Measurements from ENCODE around the gene RGL4. TPM values are rescaled to one million over a fixed set of nuclear protein-coding genes. Genes with fewer than 3 reads are reported as not detected.

The RGL4 gene
- total RNA-seq, 2 donors from 2014 or later: not detected

DNA sequence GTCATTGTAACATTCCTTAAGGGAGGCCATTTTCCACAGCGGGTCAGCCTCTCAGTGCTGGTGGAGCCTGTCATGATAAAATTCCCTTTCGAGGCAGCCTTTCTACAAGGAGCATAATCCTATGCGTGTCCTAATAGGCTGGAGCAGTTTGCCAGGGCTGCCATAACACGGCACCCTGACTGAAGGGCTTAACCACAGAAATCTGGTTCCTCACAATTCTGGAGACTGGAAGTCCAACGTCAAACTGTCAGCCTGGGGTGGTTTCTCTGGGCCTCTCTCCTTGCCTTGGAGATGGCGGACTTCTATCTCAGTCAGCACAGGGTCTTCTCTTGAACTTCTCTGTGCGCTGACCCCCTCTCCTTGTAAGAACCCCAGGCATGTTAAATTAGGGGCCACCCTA, 1.4 kb upstream of the RGL4 start:
- H3K4me1 ChIP-seq: peaks cover 0 to 22% of the 10 kb centered on the region in 2 donors
- no peak overlapping the region for H3K27ac ChIP-seq
- no peak overlapping the region for H3K4me3 ChIP-seq
- TF ChIP-seq, protein P1, sequence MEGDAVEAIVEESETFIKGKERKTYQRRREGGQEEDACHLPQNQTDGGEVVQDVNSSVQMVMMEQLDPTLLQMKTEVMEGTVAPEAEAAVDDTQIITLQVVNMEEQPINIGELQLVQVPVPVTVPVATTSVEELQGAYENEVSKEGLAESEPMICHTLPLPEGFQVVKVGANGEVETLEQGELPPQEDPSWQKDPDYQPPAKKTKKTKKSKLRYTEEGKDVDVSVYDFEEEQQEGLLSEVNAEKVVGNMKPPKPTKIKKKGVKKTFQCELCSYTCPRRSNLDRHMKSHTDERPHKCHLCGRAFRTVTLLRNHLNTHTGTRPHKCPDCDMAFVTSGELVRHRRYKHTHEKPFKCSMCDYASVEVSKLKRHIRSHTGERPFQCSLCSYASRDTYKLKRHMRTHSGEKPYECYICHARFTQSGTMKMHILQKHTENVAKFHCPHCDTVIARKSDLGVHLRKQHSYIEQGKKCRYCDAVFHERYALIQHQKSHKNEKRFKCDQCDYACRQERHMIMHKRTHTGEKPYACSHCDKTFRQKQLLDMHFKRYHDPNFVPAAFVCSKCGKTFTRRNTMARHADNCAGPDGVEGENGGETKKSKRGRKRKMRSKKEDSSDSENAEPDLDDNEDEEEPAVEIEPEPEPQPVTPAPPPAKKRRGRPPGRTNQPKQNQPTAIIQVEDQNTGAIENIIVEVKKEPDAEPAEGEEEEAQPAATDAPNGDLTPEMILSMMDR (IDR thresholded peaks at IDR 0.05): no peak
- H3K27me3 ChIP-seq: no peaks in the 10 kb centered on the region
- peaks cover 11% of the 10 kb centered on the region for H3K36me3 ChIP-seq
- DNase-seq (ENCODE audit: low spot score): no peak
- no peaks in the 10 kb centered on the region for H3K9me3 ChIP-seq

DNA sequence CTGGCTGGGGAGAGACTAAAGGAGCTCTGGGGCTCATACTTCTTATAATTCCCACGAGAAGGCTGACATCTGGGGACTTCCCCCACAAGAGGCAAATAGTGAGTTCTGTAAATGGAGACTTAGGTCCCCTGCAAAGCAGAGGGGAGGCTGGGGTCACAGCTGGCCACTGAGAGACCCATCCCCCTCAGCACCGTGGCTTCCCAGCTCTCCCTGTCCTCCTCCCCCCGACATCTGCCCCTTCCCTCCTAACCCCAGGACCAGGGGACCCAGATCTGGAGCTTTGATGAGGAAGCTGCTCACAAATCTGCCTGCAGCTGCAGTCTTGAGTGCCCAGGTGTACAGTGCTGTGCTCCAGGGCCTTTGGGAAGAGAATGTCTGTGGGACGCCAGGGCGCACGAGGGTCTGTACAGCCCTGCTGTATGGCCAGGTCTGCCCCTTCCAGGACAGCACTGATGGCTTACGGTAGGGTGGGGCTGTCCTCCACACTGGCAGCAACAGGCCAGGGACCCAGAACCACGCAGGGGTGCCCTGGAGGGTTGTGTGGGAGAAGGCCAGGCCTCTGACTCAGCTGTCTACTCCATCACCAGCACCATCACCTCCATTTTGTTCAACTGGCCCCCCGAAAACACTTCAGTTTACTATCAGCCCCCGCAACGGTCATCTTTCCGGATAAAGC, 1.1 kb downstream of the RGL4 start:
- Histone ChIP-seq H3K27ac (no peak overlapping the region), H3K4me3 (no peak overlapping the region), H3K4me1 (no peaks in the 10 kb centered on the region), H3K9me3 (no peaks in the 10 kb centered on the region), H3K27me3 (no peaks in the 10 kb centered on the region), H3K36me3 (peaks cover 20% of the 10 kb centered on the region)
- DNase-seq (ENCODE audit: low spot score): no peak
- TF ChIP-seq, protein P1 (IDR thresholded peaks at IDR 0.05): no peak

DNA sequence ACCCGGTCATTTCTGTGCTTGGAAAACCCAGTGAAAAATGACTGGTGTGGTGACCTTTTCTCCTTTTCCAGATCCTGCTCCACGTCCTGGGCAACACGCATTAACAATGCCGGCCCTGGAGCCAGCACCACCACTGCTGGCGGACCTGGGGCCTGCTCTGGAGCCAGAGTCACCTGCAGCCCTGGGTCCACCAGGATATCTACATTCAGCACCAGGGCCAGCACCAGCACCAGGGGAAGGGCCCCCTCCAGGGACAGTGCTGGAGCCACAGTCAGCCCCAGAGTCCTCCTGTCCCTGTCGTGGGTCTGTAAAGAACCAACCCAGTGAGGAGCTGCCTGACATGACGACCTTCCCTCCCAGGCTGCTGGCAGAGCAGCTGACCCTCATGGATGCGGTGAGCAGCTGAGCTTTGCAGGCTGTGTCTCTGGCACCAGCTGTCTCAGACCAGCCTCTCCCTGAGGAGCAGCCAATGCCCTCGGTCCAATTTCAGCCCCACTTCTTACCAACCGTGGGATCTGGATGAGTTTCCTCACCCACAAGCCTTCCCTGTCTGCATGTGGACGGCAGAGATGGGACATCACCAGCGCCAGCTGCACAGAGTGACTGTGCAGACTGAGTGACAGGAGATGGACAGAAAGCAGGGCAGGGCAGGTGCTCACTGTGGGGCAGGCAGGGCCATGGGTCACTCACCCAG, 1.9 kb downstream of the RGL4 start:
- peaks cover 20% of the 10 kb centered on the region for H3K36me3 ChIP-seq
- no peaks in the 10 kb centered on the region for H3K4me1 ChIP-seq
- H3K27ac ChIP-seq: no peak overlapping the region
- TF ChIP-seq, protein P1 (IDR thresholded peaks at IDR 0.05): no peak
- H3K27me3 ChIP-seq: no peaks in the 10 kb centered on the region
- DNase-seq (ENCODE audit: low spot score): no peak
- no peaks in the 10 kb centered on the region for H3K9me3 ChIP-seq
- H3K4me3 ChIP-seq: no peak overlapping the region

DNA sequence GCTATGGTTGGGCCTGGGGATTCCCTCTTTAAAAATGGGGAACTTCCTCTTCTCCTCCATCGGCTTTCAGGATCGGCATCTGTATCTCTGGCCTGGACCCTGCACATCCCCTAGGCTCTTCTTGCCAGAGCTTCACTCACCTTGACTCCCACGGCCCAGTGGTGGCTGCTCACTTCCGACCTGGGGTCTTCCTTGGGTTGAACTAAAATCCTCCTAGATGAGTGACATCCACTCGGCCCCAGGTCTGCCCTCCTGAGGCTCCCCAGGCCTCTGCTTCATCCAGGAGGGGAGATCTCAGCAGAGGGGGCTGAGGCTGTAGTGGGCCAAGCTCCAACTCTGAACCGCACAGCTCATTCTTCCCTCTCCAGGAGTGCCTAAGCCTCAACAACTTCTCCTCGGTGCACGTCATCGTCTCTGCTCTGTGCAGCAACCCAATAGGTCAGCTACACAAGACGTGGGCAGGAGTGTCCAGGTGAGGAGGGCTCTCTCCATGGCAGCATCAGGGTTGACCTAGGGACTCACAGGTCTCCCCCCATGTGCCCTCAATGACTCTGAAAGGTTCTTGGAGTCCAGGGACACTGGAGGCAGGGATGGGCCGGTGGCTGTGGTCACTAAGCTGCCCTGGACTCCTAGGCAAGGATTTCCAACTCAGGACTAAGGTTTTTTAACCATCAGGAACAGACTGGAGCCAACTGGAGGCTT, 3.3 kb downstream of the RGL4 start:
- no peak for DNase-seq (ENCODE audit: low spot score)

DNA sequence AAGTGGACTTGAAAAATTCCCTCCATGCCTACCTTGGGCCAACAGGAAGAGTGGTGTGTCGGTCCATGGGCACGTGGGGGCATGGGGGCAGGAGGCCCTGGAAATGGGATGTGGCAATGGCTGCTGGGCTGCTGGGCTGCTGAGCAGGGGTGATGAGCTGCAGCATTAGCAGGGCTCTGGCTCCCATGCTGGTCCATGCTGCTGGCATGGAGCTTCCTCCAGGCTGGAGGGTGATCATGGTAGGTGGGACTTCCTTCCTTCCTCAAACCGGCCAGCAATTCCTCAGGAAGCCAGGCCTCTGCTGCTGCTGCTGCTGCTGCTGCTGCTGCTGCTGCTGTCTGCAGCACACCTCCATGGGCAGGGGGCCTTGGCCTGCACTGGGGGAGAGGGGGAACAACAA, 4.3 kb downstream of the RGL4 start:
- Histone ChIP-seq H3K4me1 (no peaks in the 10 kb centered on the region), H3K4me3 (no peak overlapping the region), H3K9me3 (no peaks in the 10 kb centered on the region), H3K27ac (no peak overlapping the region), H3K36me3 (peaks cover 20% of the 10 kb centered on the region), H3K27me3 (no peaks in the 10 kb centered on the region)
- TF ChIP-seq, protein P1 (IDR thresholded peaks at IDR 0.05): no peak
- DNase-seq (ENCODE audit: low spot score): no peak

More for the DNA sequence above, 3.3 kb downstream of the RGL4 start:
- Histone ChIP-seq H3K4me3 (no peak overlapping the region), H3K9me3 (no peaks in the 10 kb centered on the region), H3K27ac (no peak overlapping the region), H3K36me3 (peaks cover 20% of the 10 kb centered on the region), H3K4me1 (no peaks in the 10 kb centered on the region), H3K27me3 (no peaks in the 10 kb centered on the region)
- TF ChIP-seq, protein P1 (IDR thresholded peaks at IDR 0.05): no peak
